Smooth muscle cell (in vitro differentiated cells): ENCODE results near the gene ESPL1. TPM values are rescaled to one million over a fixed set of nuclear protein-coding genes. Genes with fewer than 3 reads are reported as not detected.

Experiments used
- DNase-seq: peaks from one replicate; lab custom pipeline; 2025; ENCODE audit not compliant: unreplicated experiment; lab: John Stamatoyannopoulos, UW
- H2AFZ ChIP-seq: fragments of 200-600 bp; sonication (generic); 2 replicates; pipeline ENCODE4 v1.6.0; 2016; ENCODE audit warnings: antibody characterized with exemption, low read depth, mild to moderate bottlenecking
- H3F3A ChIP-seq: fragments of 200-600 bp; sonication (generic); 2 replicates; pipeline ENCODE4 v1.6.0; 2017; ENCODE audit warnings: antibody characterized with exemption, low read depth
- H3K27ac ChIP-seq: fragments of 200-600 bp; sonication (generic); 2 replicates; pipeline ENCODE4 v1.5.1; 2016; ENCODE audit warnings: low read depth, mild to moderate bottlenecking
- H3K27me3 ChIP-seq: fragments of 200-600 bp; sonication (generic); 2 replicates; pipeline ENCODE4 v1.6.1; 2016; ENCODE audit warnings: low read depth, mild to moderate bottlenecking
- H3K36me3 ChIP-seq: fragments of 200-600 bp; sonication (generic); 2 replicates; pipeline ENCODE4 v1.5.1; 2016; ENCODE audit warnings: low read depth
- H3K4me1 ChIP-seq: fragments of 200-600 bp; sonication (generic); 2 replicates; pipeline ENCODE4 v1.5.1; 2016; ENCODE audit warnings: low read depth
- H3K4me2 ChIP-seq: fragments of 200-600 bp; sonication (generic); 2 replicates; pipeline ENCODE4 v1.6.0; 2016; ENCODE audit warnings: mild to moderate bottlenecking
- H3K4me3 ChIP-seq: fragments of 200-600 bp; sonication (generic); 2 replicates; pipeline ENCODE4 v1.5.1; 2016; ENCODE audit warnings: mild to moderate bottlenecking
- H3K79me2 ChIP-seq: fragments of 200-600 bp; sonication (generic); 2 replicates; pipeline ENCODE4 v1.6.0; 2016; ENCODE audit warnings: low read depth, mild to moderate bottlenecking
- H3K9ac ChIP-seq: fragments of 200-600 bp; sonication (generic); 2 replicates; pipeline ENCODE4 v1.6.0; 2016; ENCODE audit warnings: low read depth
- H3K9me3 ChIP-seq: fragments of 200-600 bp; sonication (generic); replicated peaks from 2 replicates; pipeline ENCODE4 v1.5.1; 2016; ENCODE audit warnings: low read depth
- H4K20me1 ChIP-seq: fragments of 200-600 bp; sonication (generic); 2 replicates; pipeline ENCODE4 v1.6.0; 2016; ENCODE audit warnings: low read depth
- WGBS: methylation state at CpG from one replicate; pipeline ENCODE4 v1.1.7; 2016; ENCODE audit warnings: low lambda C conversion rate; 5-methylcytosine and 5-hydroxymethylcytosine counted together
- polyA plus RNA-seq: library from polyadenylated mRNA; unstranded; fragments of >200 nt; fragmentation: Nextera tagmentation; extraction: Ambion mirVana; gene quantifications from 2 replicates; pipeline ENCODE4 v1.2.1, GENCODE V29; 2016
- total RNA-seq: library from RNA; depleted of rRNA; stranded (reverse); fragments of >200 nt; gene quantifications from 2 replicates; pipeline ENCODE4 v1.2.3, GENCODE V29; 2014
- TF ChIP-seq, protein P1 (sequence below): fragments of 200-600 bp; sonication (generic); IDR thresholded peaks from 2 replicates; pipeline ENCODE4 v1.5.1; 2017; ENCODE audit warnings: borderline replicate concordance, mild to moderate bottlenecking, antibody characterized with exemption; ENCODE audit not compliant: insufficient read depth, poor library complexity, severe bottlenecking

ESPL1 gene
- total and polyA plus RNA-seq, 2 experiments from 2014 or later = 2.0 to 3.1 TPM

DNA sequence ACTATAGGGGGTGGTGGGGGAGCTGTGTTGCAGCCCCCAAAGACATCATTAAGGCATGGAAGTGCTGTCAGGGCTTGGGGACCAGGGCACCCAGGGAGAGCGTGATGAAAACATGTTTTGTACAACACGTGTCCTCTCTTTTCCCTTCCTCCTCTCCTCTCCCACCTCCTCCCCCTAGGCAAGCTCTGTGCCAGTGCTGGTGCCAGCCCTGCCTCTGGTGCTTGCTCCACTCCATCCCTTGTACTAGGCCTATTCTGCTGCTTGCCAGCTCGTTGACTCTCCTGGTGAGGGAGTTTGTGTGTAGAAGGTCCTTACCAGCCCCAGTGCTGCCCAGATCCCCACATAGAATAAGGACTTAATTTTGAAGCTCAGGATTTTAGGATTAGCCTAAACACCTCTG is 32.9 kb upstream of the ESPL1 start:
- Histone ChIP-seq H3K4me1 (peaks cover 35% of the 10 kb centered on the region), H3K36me3 (no peaks in the 10 kb centered on the region), H3K9ac (no peak overlapping the region), H3K27ac (no peak overlapping the region), H3K79me2 (peaks cover 7% of the 10 kb centered on the region), H3K4me2 (no peak overlapping the region), H3K9me3 (no peaks in the 10 kb centered on the region), H3F3A (no peaks in the 10 kb centered on the region), H4K20me1 (no peaks in the 10 kb centered on the region), H3K4me3 (no peak overlapping the region), H2AFZ (no peak overlapping the region), H3K27me3 (no peaks in the 10 kb centered on the region)
- no peak for DNase-seq
- WGBS = 78% methylated on average over 3 of the region's 3 CpGs
- TF ChIP-seq, protein P1, sequence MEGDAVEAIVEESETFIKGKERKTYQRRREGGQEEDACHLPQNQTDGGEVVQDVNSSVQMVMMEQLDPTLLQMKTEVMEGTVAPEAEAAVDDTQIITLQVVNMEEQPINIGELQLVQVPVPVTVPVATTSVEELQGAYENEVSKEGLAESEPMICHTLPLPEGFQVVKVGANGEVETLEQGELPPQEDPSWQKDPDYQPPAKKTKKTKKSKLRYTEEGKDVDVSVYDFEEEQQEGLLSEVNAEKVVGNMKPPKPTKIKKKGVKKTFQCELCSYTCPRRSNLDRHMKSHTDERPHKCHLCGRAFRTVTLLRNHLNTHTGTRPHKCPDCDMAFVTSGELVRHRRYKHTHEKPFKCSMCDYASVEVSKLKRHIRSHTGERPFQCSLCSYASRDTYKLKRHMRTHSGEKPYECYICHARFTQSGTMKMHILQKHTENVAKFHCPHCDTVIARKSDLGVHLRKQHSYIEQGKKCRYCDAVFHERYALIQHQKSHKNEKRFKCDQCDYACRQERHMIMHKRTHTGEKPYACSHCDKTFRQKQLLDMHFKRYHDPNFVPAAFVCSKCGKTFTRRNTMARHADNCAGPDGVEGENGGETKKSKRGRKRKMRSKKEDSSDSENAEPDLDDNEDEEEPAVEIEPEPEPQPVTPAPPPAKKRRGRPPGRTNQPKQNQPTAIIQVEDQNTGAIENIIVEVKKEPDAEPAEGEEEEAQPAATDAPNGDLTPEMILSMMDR = no peak

DNA sequence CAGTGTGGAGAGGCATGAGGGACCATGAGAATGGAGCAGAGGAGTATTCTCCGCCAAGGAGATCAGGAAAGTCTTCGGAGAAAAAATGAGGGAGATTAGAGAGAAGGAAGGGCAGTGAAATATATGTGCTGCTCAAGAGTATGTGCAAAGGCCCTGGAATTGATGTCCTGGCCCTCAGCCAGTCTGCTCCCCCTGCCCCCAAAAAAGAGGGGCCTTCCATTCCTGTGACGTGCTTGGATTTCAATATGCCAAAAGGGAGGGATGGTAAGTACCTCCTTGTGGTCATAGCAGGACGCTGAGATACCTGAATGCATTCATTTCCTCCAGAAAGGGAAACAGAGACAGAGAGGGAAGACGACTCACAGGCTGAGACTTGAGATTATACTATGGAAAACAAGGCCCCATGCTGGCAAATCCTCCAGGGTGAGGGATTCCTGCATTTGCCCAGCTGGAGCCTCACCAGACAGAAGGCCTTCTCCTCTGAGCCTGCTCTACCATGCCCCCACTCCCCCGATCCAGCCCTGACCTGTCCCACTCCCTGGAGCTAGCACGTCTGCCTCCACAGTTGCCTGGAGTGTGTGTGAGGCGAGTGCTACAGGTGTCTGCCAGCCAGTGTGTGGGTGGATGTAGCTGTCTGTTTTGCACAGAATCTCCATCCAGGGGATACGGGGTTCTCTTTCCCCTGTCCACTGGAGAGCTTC is 32.2 kb upstream of the ESPL1 start:
- no peak overlapping the region for H3K9ac ChIP-seq
- TF ChIP-seq, protein P1 = no peak
- 55% methylated on average over 9 of the region's 9 CpGs for WGBS

DNA sequence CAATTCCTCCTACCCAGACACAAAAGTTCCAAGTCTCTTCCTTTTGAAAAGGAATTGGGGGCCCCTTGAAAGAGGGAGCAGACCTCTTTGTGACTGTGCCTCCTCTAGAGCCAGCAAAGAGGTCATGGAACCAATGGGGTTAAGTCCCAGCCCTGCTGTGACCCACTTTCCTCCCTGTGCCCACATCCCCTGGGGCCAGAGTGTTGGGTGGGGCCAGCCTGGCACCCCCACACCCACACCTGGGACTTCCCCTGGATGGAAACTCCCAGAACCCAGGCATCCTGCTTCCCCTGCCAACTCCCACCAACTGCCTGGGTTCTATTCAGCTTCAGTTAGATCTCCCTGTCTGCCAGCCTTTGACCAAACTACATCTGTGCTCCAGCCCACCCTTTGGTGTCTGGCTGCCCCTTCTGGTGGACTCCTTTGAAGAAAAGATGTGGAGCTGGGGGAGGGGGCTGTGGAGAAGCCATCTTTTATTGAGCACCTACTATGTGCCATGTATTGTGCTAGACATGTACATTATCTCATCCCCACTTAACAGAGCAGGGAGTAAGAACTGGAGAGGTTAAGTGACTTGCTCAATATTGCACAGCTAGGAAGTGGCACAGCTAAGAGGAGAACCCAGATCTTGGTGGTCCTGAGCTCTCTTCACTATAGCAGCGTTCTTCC is 31.5 kb upstream of the ESPL1 start:
- Histone ChIP-seq H2AFZ (no peak overlapping the region), H3F3A (no peaks in the 10 kb centered on the region), H3K4me3 (no peak overlapping the region), H3K4me1 (peaks cover 28% of the 10 kb centered on the region), H3K4me2 (no peak overlapping the region), H3K36me3 (no peaks in the 10 kb centered on the region), H3K79me2 (no peaks in the 10 kb centered on the region), H3K9ac (no peak overlapping the region), H3K27me3 (no peaks in the 10 kb centered on the region), H4K20me1 (no peaks in the 10 kb centered on the region), H3K27ac (no peak overlapping the region), H3K9me3 (no peaks in the 10 kb centered on the region)
- DNase-seq = no peak
- TF ChIP-seq, protein P1 = no peak
- 100% methylated on average over 1 of the region's 1 CpG for WGBS

More for the DNA sequence above, 32.2 kb upstream of the ESPL1 start:
- peaks cover 34% of the 10 kb centered on the region for H3K4me1 ChIP-seq
- no peaks in the 10 kb centered on the region for H3F3A ChIP-seq
- H2AFZ ChIP-seq = no peak overlapping the region
- H3K36me3 ChIP-seq = no peaks in the 10 kb centered on the region
- H3K9me3 ChIP-seq = no peaks in the 10 kb centered on the region
- H3K4me3 ChIP-seq = no peak overlapping the region
- peaks cover 5% of the 10 kb centered on the region for H3K79me2 ChIP-seq
- no peak overlapping the region for H3K4me2 ChIP-seq
- no peaks in the 10 kb centered on the region for H4K20me1 ChIP-seq
- no peak overlapping the region for H3K27ac ChIP-seq
- no peak for DNase-seq
- H3K27me3 ChIP-seq = no peaks in the 10 kb centered on the region
